Measurements from ENCODE around the gene RPS15.

RPS15 gene

DNA sequence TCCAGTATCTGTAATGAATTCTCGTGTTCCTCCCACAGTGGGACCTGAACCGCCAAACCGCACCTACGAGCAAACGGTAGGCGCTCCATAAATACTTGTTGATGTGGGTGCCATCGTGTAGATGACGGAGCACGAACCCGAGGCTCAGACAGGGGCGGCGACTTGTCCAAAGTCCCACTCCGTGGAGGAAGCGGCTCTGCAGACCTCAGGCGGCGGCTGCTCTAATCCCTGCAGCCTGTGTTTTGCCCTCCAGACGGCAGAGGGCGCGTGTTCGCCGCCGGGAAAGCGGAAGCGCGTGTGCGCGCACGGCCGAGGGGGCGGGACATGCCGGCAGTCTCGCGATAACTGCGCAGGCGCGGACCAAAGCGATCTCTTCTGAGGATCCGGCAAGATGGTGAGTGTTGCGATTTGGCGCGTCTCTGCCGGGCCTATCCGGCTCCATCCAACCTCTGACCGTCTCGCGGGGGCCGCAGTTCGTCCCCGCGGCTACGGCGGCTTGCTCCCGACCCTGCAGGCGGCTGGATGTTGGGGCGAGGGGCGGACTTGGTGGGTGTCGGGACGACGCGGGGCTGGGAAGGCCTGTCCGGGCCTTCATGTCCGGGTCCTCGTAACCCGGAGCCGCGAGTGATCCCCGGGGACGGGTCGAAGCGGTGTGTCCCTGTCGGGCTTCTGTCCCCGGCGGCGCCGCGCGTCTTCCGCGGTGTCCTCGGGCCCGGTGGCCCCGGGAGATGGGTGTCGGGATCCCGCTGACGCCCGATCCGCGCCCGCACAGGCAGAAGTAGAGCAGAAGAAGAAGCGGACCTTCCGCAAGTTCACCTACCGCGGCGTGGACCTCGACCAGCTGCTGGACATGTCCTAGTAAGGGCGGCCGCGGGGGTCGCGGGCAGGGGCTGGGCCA is at the start of gene RPS15:
Gene RPS15 (plus strand): TSS at position 362 of the 898 bp plus-strand sequence. CDS start 30 bp downstream, at position 392.
- peak; percentile 92 for DNase-seq

GRCh38 chr19:1388637-1389026 is 49.6 kb upstream of the RPS15 start:
- DNase-seq = no peak

GRCh38 chr19:1389033-1389940 is 48.9 kb upstream of the RPS15 start:
- DNase-seq = no peak

DNA sequence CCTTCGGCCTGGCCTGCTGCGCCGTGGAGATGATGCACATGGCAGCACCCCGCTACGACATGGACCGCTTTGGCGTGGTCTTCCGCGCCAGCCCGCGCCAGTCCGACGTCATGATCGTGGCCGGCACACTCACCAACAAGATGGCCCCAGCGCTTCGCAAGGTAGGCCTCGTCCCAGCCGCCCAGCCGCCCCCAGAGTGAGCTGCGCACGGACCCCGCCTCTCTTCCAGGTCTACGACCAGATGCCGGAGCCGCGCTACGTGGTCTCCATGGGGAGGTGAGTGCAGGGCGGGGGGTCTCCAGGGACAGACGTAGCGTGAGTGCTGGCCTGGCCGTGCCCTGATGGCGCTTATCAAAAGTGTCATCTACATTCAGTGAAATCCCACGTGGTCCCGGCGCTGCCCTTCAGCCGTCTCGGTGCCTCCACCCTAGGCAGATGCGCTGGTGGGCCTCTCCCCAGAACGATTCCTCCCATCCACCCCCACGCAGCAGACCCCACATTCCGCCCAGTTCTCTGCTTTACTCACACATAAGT is 47.2 kb upstream of the RPS15 start:
- DNase-seq = no peak

- no peak for DNase-seq
These were observed 45.8 kb upstream of the RPS15 start for GRCh38 chr19:1392407-1392806.

DNA sequence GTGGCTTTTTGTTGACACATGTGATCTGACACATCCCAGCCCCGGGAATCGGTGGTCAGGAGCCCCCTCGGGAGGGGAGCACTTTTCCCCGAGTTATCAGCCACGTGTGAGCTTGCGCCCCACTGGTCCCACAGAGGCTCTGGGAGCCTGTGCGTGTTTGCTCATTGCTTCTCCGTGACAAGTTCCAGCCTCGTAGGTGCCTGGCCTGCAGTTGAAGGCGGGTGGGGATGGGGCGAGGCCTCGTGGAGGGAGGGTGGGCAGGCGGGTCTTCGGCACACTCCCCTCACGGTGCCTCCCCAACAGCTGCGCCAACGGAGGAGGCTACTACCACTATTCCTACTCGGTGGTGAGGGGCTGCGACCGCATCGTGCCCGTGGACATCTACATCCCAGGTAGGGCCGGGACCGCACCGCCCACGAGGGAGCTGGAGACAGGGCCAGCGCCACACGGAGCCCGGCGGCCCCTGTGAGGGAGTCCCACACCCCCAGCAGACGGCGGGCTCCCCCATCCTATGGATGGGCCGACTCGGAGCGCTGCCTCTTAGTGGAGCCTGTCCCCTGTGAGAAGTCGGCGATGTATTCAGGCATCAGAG is 45.2 kb upstream of the RPS15 start:
- no peak for DNase-seq

DNA sequence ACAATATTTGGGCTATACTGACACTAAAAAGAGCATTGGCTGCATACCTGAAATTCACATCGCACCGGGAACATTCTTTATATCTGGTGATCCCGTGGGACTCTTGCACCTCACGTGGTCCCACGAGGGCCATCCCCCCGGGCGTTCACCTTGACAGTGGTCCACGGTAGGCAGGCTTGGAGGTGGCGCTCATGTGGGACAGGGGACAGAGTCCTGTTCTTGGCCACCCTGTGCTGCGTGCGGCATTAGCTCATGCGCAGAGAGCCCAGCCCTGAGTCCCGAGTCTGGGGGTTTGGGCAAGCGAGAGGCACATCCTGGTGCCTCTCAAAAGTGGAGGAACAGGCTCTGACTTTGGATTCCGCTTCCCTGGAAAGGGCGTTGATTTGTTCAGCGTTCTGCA is 44.4 kb upstream of the RPS15 start:
- no peak for DNase-seq

DNA sequence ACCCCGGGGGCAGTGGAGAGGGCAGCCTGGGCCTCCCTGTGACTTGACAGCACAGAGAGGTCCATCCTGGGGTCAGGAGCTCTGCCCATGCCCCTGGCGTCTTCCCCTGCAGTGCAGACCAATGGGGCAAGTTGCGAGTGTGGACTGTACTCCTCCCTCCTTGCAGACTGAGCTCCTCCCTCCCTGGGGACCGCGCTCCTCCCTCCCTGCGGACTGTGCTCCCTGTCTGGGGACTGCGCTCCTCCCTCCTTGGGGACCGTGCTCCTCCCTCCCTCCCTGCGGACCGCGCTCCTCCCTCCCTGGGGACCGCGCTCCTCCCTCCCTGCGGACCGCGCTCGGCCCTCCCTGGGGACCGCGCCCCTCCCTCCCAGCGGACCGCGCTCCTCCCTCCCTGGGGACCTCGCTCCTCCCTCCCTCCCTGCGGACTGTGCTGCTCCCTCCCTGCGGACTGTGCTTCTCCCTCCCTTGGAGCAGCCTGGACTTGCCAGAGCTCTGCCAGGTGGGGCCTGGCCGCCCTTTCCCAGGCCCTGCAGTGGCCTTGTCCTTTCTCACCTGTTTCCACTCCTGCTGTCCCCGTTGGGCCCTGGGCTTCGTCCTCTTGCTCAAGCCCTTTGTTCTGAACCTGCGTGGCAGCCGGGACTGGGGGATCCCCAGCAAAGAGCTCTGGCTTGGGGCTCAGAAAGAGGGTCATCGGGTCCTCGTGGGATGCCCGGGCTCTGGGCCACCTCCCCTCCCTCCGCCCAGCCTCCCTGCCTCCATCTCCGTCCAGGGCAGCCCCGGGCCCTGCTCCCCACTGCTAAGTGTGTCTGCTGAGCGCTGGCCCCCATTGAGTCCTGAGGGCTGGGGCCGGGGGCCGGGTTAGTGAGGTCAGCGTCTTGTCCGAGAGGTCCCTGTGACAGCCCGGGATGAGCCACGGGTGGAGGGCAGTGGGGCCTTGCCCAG is 43.7 kb upstream of the RPS15 start:
- no peak for DNase-seq

DNA sequence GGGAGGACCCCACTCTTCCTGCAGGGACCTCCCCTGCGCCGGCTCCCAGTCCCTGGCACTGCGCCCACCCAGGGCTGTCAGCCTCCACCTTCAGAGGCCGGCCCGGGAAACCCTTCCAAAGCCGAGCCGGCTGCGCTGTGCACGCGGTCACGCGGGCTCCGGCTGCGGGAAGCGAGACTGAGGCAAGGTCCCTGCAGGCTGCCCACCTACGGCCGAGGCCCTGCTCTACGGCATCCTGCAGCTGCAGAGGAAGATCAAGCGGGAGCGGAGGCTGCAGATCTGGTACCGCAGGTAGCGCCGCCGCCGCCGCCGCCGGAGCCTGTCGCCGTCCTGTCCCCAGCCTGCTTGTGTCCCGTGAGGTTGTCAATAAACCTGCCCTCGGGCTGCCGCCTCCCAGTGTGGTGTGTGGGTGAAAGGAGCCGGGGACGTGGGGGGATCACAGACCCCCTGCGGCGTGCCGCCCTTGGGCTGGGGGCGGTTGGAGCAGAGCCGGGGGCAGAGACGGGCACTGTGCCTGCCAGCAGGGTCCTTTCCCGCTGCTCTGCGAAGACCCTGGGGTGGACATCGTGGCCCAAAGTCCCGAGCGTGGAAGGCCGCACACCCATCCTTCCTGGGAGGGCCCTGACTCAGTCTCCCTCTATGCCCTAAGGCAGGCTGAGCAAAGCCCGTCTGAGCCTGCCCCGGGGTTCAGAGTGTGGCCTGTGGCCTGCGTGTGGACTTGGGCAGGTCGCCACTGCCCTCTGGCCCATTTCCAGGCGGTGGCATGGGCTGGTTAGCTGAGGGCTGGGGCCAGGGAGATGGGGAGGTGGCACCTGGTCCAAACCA is 42.8 kb upstream of the RPS15 start:
- DNase-seq = no peak

GRCh38 chr19:1396019-1396767 is 42.0 kb upstream of the RPS15 start:
- no peak for DNase-seq

DNA sequence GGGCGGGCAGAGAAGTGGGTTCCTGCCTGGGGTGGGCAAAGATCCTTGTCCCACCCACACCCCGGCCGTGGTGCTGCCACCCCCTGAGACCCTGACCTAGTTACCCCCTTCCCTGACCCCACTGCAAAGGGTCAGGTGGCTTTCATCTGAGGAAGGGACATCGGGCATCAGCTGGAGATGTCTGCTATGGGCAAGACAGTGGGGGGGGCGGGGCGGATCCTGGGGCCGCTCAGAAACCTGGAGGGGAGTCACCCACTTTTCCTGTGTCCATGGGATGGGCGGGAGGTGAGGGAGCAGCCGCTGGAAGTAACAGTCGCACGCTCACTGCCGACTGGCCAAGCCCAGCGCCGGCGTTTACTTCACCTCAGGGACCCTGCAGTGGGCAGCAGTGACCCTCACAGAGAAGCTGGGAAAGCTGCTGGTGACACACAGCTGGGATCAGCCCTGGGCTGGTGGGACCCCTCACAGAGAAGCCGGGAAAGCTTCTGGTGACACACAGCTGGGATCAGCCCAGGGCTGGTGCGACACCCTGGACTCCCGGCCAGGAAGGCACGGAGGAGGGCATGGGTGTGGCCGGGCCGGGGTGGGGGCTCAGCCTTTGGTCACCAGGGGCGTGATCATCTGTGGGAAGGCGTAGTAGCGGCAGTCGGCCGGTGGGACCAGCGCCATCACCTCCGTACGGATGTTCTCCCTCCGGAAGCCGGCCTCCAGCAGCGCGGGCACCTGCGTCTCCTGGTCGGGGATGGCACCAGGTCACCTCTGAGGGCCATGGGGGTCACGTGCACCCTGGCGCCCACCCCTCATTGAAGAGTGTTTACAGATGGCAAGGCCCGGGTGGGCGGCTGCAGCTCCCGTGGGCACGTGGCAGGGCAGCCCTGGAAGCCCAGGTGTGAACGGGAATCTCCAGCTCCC is 41.2 kb upstream of the RPS15 start:
- DNase-seq = no peak

GRCh38 chr19:1397838-1398237 is 40.4 kb upstream of the RPS15 start:
- no peak for DNase-seq

DNA sequence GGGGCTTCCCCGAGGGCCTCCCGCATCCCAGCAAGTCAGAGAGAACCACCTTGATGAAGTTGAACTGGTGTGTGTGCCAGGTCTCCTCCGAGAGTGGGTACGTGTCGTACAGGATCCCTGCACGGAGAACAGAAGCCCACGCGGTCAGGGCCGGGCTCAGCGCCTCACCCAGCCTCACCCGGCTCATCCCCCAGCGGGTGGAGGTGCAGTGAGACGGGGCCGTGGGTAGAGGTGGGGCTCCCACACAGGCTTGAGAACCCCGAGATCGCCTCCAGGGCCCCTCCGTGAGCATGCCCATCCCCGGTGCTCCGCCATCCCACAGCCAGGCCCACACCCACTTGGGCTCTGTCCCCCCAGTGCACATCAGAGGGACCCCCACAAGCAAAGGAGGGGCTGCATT is 39.1 kb upstream of the RPS15 start:
- no peak for DNase-seq

GRCh38 chr19:1399745-1400144 is 38.5 kb upstream of the RPS15 start:
- DNase-seq = no peak

DNA sequence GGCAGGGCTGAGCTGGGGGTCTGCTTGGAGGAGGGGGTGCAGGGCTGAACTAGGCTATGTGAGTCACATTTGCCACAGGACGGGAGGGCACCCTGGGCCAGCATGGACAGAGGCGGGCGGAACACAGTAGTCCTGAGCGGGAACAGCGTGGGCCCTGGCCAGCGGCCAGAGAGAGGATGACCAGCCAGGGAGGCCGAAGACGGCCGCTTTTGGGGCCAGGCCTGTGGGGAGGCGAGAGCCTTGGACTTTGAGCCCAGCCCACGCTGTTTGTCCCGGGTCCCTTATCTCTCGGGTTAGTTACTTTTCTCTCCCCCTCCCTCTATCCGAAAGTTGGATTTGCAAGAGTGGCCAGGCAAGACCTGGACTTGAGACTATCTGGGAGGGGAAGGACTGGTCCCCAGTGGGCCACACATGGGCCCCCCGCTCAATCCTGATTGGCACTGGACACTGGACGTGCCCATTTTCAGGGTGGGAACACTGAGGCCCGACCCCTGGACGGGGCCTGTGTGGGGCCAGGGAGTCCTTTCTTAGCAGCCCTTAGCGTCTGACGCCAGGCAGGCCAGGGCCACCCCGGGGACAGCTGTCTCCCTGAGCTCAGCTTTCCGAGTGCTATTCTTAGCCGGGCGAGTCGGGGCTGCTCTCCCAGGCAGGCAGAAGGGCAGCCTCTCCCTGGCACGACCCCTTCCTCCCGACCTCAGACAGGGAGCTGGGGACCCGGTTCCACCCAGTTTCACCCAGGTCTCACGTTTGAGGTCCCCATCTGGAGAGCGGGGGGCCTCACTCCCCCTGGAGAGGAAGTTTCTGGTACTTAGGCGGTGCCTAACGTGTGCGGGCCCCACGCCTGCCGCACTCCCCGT is 37.7 kb upstream of the RPS15 start:
- DNase-seq = peak; percentile 42

- peak; percentile 55 for DNase-seq
These were observed 36.9 kb upstream of the RPS15 start, which contains the start of gene GAMT for GRCh38 chr19:1401138-1401888. Gene GAMT (minus strand): TSS chr19:1401542. CDS start chr19:1401476, 66 bp downstream.

GRCh38 chr19:1401889-1402217 is 36.3 kb upstream of the RPS15 start:
- DNase-seq = no peak
